PC-3 (cell line): ENCODE measurements around the gene COPRS. TPM values are rescaled to one million over a fixed set of nuclear protein-coding genes. Genes with fewer than 3 reads are reported as not detected.

Experiments used
- ATAC-seq: fragments of 200-7000 bp; cut with Tn5 transposase; 2 replicates; pipeline ENCODE4 v1.9.1; 2020; ENCODE audit warnings: mild to moderate bottlenecking, moderate library complexity
- BruUV-seq: library from RNA; stranded (reverse); fragments of 400-500 nt; replicated peaks from 2 replicates; lab custom pipeline; 2021; lab: Mats Ljungman, UMichigan
- CTCF ChIA-PET: fragments of 300-600 bp; sonication (Branson Sonifier 250); formaldehyde crosslinking; loops from one replicate; lab custom pipeline; 2022; ENCODE audit warnings: antibody characterized with exemption; lab: Charles Lee
- POLR2A ChIA-PET: fragments of 300-600 bp; sonication (Branson Sonifier 250); formaldehyde crosslinking; loops from one replicate; lab custom pipeline; 2022; ENCODE audit warnings: antibody characterized with exemption; ENCODE audit not compliant: unreplicated experiment; lab: Charles Lee
- DNase-seq: peaks from one replicate; pipeline ENCODE4 v3.0.0-alpha.2; 2015
- H2AFZ ChIP-seq: fragments of 300-600 bp; sonication (generic); 2 replicates; pipeline ENCODE4 v1.6.0; 2016; ENCODE audit warnings: antibody characterized with exemption, low read length
- H3F3A ChIP-seq: fragments of 300-600 bp; sonication (generic); one replicate; pipeline ENCODE4 v1.6.0; 2017; ENCODE audit warnings: antibody characterized with exemption, low read length, control low read depth, mild to moderate bottlenecking; ENCODE audit not compliant: unreplicated experiment
- H3K27ac ChIP-seq: fragments of 300-600 bp; sonication (generic); 2 replicates; pipeline ENCODE4 v1.5.1; 2016; ENCODE audit warnings: mild to moderate bottlenecking, low read length
- H3K27me3 ChIP-seq: fragments of 300-600 bp; sonication (generic); 2 replicates; pipeline ENCODE4 v1.6.1; 2016; ENCODE audit warnings: low read length, mixed read lengths
- H3K36me3 ChIP-seq: fragments of 300-600 bp; sonication (generic); 2 replicates; pipeline ENCODE4 v1.6.1; 2016; ENCODE audit warnings: low read depth, mixed run types, low read length, mixed read lengths
- H3K4me1 ChIP-seq: fragments of 300-600 bp; sonication (generic); 2 replicates; pipeline ENCODE4 v1.5.1; 2016; ENCODE audit warnings: low read length; ENCODE audit not compliant: insufficient read depth
- H3K4me2 ChIP-seq: fragments of 300-600 bp; sonication (generic); 2 replicates; pipeline ENCODE4 v1.6.0; 2016; ENCODE audit warnings: low read length
- H3K4me3 ChIP-seq: fragments of 300-600 bp; sonication (generic); 2 replicates; pipeline ENCODE4 v1.5.1; 2016; ENCODE audit warnings: mild to moderate bottlenecking, low read length, mixed read lengths
- H3K79me2 ChIP-seq: fragments of 300-600 bp; sonication (generic); 2 replicates; pipeline ENCODE4 v1.6.1; 2017; ENCODE audit warnings: low read length, mixed read lengths
- H3K9ac ChIP-seq: fragments of 300-600 bp; sonication (generic); 2 replicates; pipeline ENCODE4 v1.6.0; 2016; ENCODE audit warnings: mild to moderate bottlenecking, low read length
- H3K9me2 ChIP-seq: fragments of 300-600 bp; sonication (generic); replicated peaks from 2 replicates; pipeline ENCODE4 v1.6.1; 2016; ENCODE audit warnings: mixed run types, low read length, mixed read lengths
- H3K9me3 ChIP-seq: fragments of 300-600 bp; sonication (generic); 2 replicates; pipeline ENCODE4 v1.6.1; 2016; ENCODE audit warnings: low read length, mixed read lengths
- H4K20me1 ChIP-seq: fragments of 300-600 bp; sonication (generic); 2 replicates; pipeline ENCODE4 v1.6.1; 2016; ENCODE audit warnings: low read length, mixed read lengths
- CTCF ChIP-seq: fragments of 300-600 bp; sonication (generic); conservative IDR thresholded peaks from 2 replicates; pipeline ENCODE4 v1.5.1; 2017; ENCODE audit warnings: antibody characterized with exemption, low read depth, mild to moderate bottlenecking, low read length
- EZH2 ChIP-seq: fragments of 300-600 bp; sonication (generic); IDR thresholded peaks from one replicate; pipeline ENCODE4 v1.6.1; 2017; ENCODE audit warnings: antibody characterized with exemption, mild to moderate bottlenecking, low read length; ENCODE audit not compliant: unreplicated experiment
- EZH2phosphoT487 ChIP-seq: fragments of 300-600 bp; sonication (generic); IDR thresholded peaks from 2 replicates; pipeline ENCODE4 v1.6.1; 2018; ENCODE audit warnings: mild to moderate bottlenecking, antibody characterized with exemption, low read length, borderline replicate concordance
- intact Hi-C: fragments of 100-400 bp; cut with micrococcal nuclease; formaldehyde crosslinking; loops from 2 replicates; pipeline ENCODE4 v1.9.0; 2023
- total RNA-seq: library from RNA; depleted of rRNA; stranded (reverse); fragments of >200 nt; gene quantifications from 2 replicates; pipeline ENCODE4 v1.2.3, GENCODE V29; 2014

COPRS gene
- total RNA-seq, 1 experiment from 2014 or later = 79.0 TPM

GRCh38 chr17:31900877-31901276, 41.8 kb upstream of the COPRS start:
- peak overlapping the region; percentile 47 for H3K27ac ChIP-seq
- H3K27me3 ChIP-seq = no peaks in the 10 kb centered on the region
- no peaks in the 10 kb centered on the region for H4K20me1 ChIP-seq
- peak overlapping the region; percentile 69 for H2AFZ ChIP-seq
- TF ChIP-seq CTCF = no peak
- TF ChIP-seq EZH2 = no peak
- no peak for TF ChIP-seq EZH2phosphoT487
- no peaks in the 10 kb centered on the region for H3K9me3 ChIP-seq
- peaks cover 7% of the 10 kb centered on the region; the same call in 1 of the 2 replicates for H3K36me3 ChIP-seq
- peaks cover 26% of the 10 kb centered on the region for H3K79me2 ChIP-seq
- ChIA-PET CTCF (interaction anchor here (1.8 kb wide), 1 partner anchor 12 kb away, joined by 17 read pairs; no protein-coding TSS in a partner anchor), POLR2A (no interaction called here)
- peak overlapping the region; percentile 96 for H3K9ac ChIP-seq
- BruUV-seq = no TSS peak
- H3K4me3 ChIP-seq = peak overlapping the region; percentile 97
- peak; percentile 25 for ATAC-seq
- no peaks in the 10 kb centered on the region for H3F3A ChIP-seq
- intact Hi-C loops = no loop called here
- no peaks in the 10 kb centered on the region for H3K9me2 ChIP-seq
- H3K4me1 ChIP-seq = no peaks in the 10 kb centered on the region
- H3K4me2 ChIP-seq = peak overlapping the region; percentile 87
- DNase-seq = peak; percentile 13

GRCh38 chr17:31888124-31888523, 29.1 kb upstream of the COPRS start:
- DNase-seq (no peak), ATAC-seq (no peak)
- Histone ChIP-seq H3K9ac (no peak overlapping the region), H3K27ac (no peak overlapping the region), H3K4me2 (no peak overlapping the region), H3K9me2 (no peaks in the 10 kb centered on the region), H3K79me2 (no peaks in the 10 kb centered on the region), H2AFZ (no peak overlapping the region), H4K20me1 (no peaks in the 10 kb centered on the region), H3K9me3 (no peaks in the 10 kb centered on the region), H3F3A (no peaks in the 10 kb centered on the region), H3K4me1 (no peaks in the 10 kb centered on the region), H3K36me3 (peaks cover 20% of the 10 kb centered on the region; the same call in 1 of the 2 replicates), H3K27me3 (no peaks in the 10 kb centered on the region), H3K4me3 (no peak overlapping the region)
- ChIA-PET POLR2A (no interaction called here), CTCF (no interaction called here)
- no TSS peak for BruUV-seq
- TF ChIP-seq CTCF (no peak), EZH2 (no peak), EZH2phosphoT487 (no peak)
- intact Hi-C loops = no loop called here

GRCh38 chr17:31882571-31882970, 23.5 kb upstream of the COPRS start:
- Histone ChIP-seq H3K36me3 (peaks cover 15% of the 10 kb centered on the region), H2AFZ (no peak overlapping the region), H3K27ac (no peak overlapping the region), H3K9ac (no peak overlapping the region), H3K27me3 (no peaks in the 10 kb centered on the region), H3K4me1 (no peaks in the 10 kb centered on the region), H4K20me1 (no peaks in the 10 kb centered on the region), H3F3A (no peaks in the 10 kb centered on the region), H3K4me2 (no peak overlapping the region), H3K9me3 (no peaks in the 10 kb centered on the region), H3K4me3 (no peak overlapping the region), H3K9me2 (no peaks in the 10 kb centered on the region), H3K79me2 (no peaks in the 10 kb centered on the region)
- ATAC-seq = no peak
- ChIA-PET CTCF (interaction anchor here (0.7 kb wide), 1 partner anchor 615 kb away, joined by 7 read pairs; no protein-coding TSS in a partner anchor), POLR2A (no interaction called here)
- intact Hi-C loops = no loop called here
- TF ChIP-seq CTCF = no peak
- no peak for DNase-seq
- BruUV-seq = no TSS peak
